ENCODE measurements around the gene CCL8.

Gene CCL8

DNA sequence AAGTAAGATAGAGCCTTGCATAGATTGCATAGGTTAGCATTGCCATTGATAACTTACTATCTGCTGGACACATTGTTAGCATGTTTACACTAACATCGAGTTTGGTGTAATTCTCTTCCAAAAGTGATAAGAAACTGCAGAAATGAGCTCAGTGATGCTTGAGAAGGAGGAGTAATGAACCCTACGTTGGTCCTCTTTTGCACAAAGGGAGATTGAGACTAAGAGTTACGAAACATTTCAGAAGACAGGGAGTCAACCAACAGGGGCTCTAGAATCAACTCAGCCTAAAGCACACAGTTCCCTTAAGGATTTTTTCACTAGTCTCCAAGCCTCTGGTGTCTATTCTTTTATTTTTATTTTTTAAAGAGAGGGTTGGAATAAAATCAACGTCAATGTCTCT is 42.4 kb upstream of the CCL8 start:
- Histone ChIP-seq H3K36me3 (ENCODE audit: low read length) (no peaks in the 10 kb centered on the region), H2AFZ (ENCODE audit: low read depth, low read length, severe bottlenecking) (no peak overlapping the region), H3K27me3 (ENCODE audit: low read length) (no peaks in the 10 kb centered on the region), H3F3A (ENCODE audit: insufficient read depth) (no peaks in the 10 kb centered on the region), H3K4me3 (ENCODE audit: insufficient read depth, low read length, poor library complexity, severe bottlenecking) (no peak overlapping the region), H3K4me2 (ENCODE audit: low read depth, low read length, poor library complexity, severe bottlenecking) (no peak overlapping the region), H3K9me2 (replicated peaks; ENCODE audit: insufficient read depth, low read length) (no peaks in the 10 kb centered on the region), H3K27ac (ENCODE audit: low read depth, low read length) (no peak overlapping the region), H4K20me1 (ENCODE audit: low read depth, low read length) (no peaks in the 10 kb centered on the region), H3K79me2 (ENCODE audit: insufficient read depth, low read length) (no peaks in the 10 kb centered on the region), H3K9ac (ENCODE audit: low read length) (no peak overlapping the region), H3K9me3 (ENCODE audit: insufficient read depth, low read length) (no peaks in the 10 kb centered on the region)
- no peak for TF ChIP-seq EZH2phosphoT487 (conservative IDR thresholded peaks at IDR 0.05; ENCODE audit: low read length)
- TF ChIP-seq, protein P1, sequence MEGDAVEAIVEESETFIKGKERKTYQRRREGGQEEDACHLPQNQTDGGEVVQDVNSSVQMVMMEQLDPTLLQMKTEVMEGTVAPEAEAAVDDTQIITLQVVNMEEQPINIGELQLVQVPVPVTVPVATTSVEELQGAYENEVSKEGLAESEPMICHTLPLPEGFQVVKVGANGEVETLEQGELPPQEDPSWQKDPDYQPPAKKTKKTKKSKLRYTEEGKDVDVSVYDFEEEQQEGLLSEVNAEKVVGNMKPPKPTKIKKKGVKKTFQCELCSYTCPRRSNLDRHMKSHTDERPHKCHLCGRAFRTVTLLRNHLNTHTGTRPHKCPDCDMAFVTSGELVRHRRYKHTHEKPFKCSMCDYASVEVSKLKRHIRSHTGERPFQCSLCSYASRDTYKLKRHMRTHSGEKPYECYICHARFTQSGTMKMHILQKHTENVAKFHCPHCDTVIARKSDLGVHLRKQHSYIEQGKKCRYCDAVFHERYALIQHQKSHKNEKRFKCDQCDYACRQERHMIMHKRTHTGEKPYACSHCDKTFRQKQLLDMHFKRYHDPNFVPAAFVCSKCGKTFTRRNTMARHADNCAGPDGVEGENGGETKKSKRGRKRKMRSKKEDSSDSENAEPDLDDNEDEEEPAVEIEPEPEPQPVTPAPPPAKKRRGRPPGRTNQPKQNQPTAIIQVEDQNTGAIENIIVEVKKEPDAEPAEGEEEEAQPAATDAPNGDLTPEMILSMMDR (IDR thresholded peaks at IDR 0.05; ENCODE audit: insufficient read depth, low read length, poor library complexity, severe bottlenecking): no peak

DNA sequence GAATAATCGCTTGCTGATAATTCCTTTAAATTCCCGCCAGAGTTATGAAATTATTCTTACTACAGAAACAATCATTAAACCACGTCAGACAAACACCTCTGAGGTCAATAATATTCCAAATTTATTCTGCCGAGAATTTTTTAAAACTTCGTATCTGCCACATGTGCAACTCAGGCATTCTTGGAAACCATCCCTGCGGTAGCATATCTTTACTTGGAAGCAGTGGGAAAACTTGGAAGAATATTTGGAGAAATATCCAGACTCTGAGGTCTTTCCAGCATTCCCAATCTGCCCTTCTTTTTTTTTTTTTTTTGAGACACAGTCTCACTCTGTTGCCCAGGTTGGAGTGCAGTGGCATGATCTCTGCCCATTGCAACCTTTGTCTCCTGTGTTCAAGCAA is 35.7 kb upstream of the CCL8 start:
- Histone ChIP-seq H3K9ac (ENCODE audit: low read length) (no peak overlapping the region), H3K4me3 (ENCODE audit: insufficient read depth, low read length, poor library complexity, severe bottlenecking) (no peak overlapping the region), H3K36me3 (ENCODE audit: low read length) (no peaks in the 10 kb centered on the region), H3K27ac (ENCODE audit: low read depth, low read length) (no peak overlapping the region), H2AFZ (ENCODE audit: low read depth, low read length, severe bottlenecking) (no peak overlapping the region), H3F3A (ENCODE audit: insufficient read depth) (no peaks in the 10 kb centered on the region), H3K79me2 (ENCODE audit: insufficient read depth, low read length) (no peaks in the 10 kb centered on the region), H3K9me2 (replicated peaks; ENCODE audit: insufficient read depth, low read length) (no peaks in the 10 kb centered on the region), H4K20me1 (ENCODE audit: low read depth, low read length) (no peaks in the 10 kb centered on the region), H3K9me3 (ENCODE audit: insufficient read depth, low read length) (no peaks in the 10 kb centered on the region), H3K4me2 (ENCODE audit: low read depth, low read length, poor library complexity, severe bottlenecking) (no peak overlapping the region), H3K27me3 (ENCODE audit: low read length) (no peaks in the 10 kb centered on the region)
- TF ChIP-seq, protein P1 (IDR thresholded peaks at IDR 0.05; ENCODE audit: insufficient read depth, low read length, poor library complexity, severe bottlenecking): no peak
- no peak for TF ChIP-seq EZH2phosphoT487 (conservative IDR thresholded peaks at IDR 0.05; ENCODE audit: low read length)

DNA sequence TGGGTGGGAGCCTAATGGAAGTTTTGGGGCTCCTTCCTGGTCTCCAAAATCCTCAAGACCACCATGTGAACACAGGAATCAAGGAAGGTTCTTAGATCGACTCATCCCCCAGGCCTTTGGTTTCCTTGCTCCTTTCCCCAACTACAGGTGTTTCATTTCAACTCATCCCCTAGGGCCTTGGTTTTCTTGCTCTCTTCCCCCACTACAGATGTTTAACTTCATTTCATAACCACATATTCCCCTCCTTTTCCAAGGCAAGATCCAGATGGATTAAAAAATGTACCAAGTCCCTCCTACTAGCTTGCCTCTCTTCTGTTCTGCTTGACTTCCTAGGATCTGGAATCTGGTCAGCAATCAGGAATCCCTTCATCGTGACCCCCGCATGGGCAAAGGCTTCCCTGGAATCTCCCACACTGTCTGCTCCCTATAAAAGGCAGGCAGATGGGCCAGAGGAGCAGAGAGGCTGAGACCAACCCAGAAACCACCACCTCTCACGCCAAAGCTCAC is 33.9 kb upstream of the CCL8 start, which contains the start of gene CCL11:
CCL11 (plus strand) TSS at position 457 of the 507 bp plus-strand sequence. CDS start 67 bp downstream, outside the sequence.
- no peak within 1 kb of the TSS for H3K9ac ChIP-seq (ENCODE audit: low read length)
- H3K9me3 ChIP-seq (ENCODE audit: insufficient read depth, low read length): no peaks in the 10 kb centered on the region
- H3K36me3 ChIP-seq (ENCODE audit: low read length): no peaks in the 10 kb centered on the region
- H3K27ac ChIP-seq (ENCODE audit: low read depth, low read length): no peak within 1 kb of the TSS
- no peak within 1 kb of the TSS for H3K4me2 ChIP-seq (ENCODE audit: low read depth, low read length, poor library complexity, severe bottlenecking)
- no peaks in the 10 kb centered on the region for H3K27me3 ChIP-seq (ENCODE audit: low read length)
- no peaks in the 10 kb centered on the region for H4K20me1 ChIP-seq (ENCODE audit: low read depth, low read length)
- H3K4me3 ChIP-seq (ENCODE audit: insufficient read depth, low read length, poor library complexity, severe bottlenecking): no peak within 1 kb of the TSS
- H3F3A ChIP-seq (ENCODE audit: insufficient read depth): no peaks in the 10 kb centered on the region
- H3K79me2 ChIP-seq (ENCODE audit: insufficient read depth, low read length): no peaks in the 10 kb centered on the region
- no peak within 1 kb of the TSS for H2AFZ ChIP-seq (ENCODE audit: low read depth, low read length, severe bottlenecking)
- TF ChIP-seq, protein P1 (IDR thresholded peaks at IDR 0.05; ENCODE audit: insufficient read depth, low read length, poor library complexity, severe bottlenecking): no peak
- no peak for TF ChIP-seq EZH2phosphoT487 (conservative IDR thresholded peaks at IDR 0.05; ENCODE audit: low read length)
- H3K9me2 ChIP-seq (replicated peaks; ENCODE audit: insufficient read depth, low read length): no peaks in the 10 kb centered on the region
